ENCODE measurements around the gene HS2ST1.

DNA sequence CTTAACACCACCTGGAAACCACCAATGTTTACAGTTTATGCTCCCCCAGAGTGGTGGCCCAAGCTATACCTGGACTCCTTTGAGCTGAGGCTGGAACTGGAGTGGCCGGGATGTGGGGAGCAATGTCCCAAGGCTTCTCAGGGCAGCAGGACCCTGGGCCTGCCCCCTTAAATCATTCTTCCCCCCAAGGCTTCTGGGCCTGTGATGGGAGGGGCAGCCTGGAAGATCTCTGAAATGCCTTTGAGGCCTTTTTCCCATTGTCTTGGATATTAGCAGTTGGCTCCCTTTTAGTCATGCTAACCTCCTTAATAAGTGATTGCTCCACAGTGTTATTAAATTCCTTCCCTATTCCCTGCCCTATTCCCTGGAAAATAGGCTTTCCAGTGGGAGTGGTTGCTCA is 185.8 kb downstream of the HS2ST1 start:
- TF ChIP-seq, protein P1, sequence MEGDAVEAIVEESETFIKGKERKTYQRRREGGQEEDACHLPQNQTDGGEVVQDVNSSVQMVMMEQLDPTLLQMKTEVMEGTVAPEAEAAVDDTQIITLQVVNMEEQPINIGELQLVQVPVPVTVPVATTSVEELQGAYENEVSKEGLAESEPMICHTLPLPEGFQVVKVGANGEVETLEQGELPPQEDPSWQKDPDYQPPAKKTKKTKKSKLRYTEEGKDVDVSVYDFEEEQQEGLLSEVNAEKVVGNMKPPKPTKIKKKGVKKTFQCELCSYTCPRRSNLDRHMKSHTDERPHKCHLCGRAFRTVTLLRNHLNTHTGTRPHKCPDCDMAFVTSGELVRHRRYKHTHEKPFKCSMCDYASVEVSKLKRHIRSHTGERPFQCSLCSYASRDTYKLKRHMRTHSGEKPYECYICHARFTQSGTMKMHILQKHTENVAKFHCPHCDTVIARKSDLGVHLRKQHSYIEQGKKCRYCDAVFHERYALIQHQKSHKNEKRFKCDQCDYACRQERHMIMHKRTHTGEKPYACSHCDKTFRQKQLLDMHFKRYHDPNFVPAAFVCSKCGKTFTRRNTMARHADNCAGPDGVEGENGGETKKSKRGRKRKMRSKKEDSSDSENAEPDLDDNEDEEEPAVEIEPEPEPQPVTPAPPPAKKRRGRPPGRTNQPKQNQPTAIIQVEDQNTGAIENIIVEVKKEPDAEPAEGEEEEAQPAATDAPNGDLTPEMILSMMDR (IDR thresholded peaks at IDR 0.05): no peak
- TF ChIP-seq EP300 (IDR thresholded peaks at IDR 0.05): no peak

Measured in ovary (tissue), 3 donors.